CD1c-positive myeloid dendritic cell (primary cell): Measurements from ENCODE around the gene ENTPD1.
A peak's percentile ranks its signal among the peaks of the same experiment; 100 is the strongest.
"Not testable (repeated sequence)": the region's sequence is repeated elsewhere in the genome, so short reads cannot be mapped to it uniquely, and the experiment has no call there.

Source experiments
- DNase-seq: peaks from one replicate; pipeline ENCODE4 v3.0.0-alpha.2; 2016; ENCODE audit errors: extremely low spot score

ENTPD1 gene

DNA sequence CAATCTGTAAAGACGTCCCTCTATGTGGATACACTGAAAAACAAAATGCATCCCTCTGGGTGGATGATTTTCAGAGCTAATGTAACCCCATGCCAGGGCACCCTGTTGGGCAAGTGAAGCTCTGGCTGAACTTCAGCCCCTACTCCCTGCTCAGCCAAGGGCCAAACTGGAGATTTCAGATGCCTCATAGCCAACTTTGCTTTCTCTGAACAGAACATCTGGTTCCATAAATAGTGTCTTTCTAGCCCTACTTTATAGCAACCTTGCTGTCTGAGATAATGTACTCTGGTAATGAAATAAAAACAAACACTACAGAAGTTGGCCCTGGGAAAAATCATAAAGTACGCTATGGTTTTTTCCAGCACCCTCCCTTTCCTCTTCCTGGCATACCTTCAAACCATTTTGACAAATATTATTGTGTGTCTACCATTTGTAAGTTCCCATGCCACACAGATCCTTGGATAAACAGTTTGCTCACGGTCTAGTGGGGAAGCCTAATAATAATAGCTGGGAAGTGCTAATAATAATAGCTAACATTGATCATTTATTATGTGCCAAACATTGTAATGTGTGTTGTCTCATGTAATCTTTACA lies 3.4 kb downstream of the ENTPD1 start:
- DNase-seq: no peak

DNA sequence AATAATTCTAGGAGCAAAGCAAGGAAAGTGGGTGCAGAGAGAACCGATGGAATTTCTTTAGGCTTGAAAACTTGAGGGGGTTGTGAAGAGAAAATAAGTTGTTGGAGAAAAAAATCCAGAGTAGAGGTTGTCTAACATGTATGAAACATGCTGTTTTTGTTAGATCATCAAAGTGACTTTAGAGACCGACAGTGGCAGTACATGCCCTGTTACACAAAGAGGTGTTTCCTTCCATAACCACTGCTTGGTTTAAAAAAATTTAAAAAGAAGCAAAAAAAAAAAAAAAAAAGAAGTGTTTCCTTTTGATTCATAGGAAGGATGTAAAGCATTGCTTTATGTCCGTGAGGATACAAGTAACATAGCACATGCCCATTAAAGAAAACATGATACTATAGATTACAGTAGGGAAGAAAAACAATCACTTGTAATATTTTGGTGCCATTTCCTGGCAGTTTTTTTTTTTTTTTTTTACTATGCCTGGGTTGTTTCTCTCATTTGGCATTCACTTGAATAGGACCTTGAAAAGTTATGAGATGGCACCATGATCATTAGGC lies 6.1 kb downstream of the ENTPD1 start:
- no peak for DNase-seq

DNA sequence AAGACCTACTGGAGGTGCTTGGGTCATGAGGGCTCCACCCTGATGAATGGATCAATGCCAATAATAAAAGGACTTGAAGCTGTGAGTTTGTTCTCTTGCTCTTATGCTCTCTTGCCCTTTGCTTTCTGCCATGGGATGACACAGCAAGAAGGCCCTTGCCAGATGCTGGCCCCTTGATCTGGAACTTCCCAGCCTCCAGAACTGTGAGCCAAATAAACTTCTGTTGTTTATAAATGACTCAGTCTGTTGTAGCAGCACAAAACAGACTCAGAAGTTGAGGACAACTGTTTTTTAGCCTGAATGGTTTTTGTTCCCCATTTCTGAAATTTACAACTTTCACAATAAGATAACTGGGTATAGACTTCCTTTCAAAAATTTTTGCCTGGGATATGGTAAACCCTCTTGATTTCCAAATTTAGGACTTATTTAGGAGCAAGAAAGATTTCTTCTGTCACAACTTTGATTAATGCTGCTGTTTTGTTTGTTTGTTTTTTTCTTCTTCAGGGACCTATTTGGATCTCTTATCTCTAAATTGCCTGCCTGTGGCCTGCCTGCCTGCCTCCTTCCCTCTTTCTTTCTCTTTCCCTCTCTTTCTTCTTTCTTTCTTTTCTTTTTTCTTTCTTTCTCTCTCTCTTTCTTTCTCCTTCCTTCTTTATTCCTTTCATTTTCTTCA lies 12.1 kb downstream of the ENTPD1 start:
- DNase-seq: peak; percentile 91

DNA sequence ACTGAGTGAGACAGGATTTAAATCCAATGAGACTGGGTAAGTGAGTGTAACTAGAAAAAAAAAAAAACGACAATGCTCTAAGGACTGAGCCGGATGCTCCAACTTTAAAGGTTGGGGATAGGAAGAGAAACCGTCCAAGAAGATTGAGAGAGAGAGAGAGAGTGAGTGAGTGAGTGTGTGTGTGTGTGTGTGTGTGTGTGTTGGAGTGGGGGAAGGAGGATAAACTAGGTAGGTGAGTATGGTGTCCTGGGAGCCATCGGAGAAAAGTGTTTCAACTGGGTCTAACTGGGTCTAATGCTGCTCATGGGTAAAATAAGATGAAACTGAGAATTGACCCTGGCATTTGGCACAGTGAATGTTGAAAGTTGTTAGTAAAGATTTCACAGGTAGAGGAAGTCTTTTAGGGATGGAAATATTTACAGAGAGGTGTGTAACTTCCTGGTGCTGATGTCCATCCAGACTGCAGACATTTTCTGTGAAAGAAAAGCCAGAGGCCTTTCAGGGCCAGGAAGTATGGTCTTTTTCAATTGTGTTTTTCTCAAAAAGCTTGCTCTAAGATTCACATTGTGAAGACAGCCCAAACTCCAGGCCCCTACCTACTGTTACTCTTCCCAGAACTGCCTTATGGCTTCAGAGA lies 14.2 kb downstream of the ENTPD1 start:
- no peak for DNase-seq

DNA sequence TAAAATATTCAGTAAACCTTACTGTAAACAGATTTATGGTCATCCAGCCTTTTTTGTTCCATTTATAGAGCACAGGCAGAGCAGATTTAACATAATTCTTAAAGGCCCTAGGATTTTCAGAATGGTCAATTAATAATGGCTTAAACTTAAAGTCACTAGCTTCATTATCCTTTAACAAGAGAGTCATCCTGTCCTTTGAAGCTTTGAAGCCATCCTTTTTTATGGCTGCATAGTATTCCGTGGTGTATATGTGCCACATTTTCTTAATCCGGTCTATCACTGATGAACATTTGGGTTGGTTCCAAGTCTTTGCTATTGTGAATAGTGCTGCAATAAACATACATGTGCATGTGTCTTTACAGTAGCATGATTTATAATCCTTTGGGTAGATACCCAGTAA lies 17.5 kb downstream of the ENTPD1 start:
- DNase-seq: not testable (repeated sequence)

DNA sequence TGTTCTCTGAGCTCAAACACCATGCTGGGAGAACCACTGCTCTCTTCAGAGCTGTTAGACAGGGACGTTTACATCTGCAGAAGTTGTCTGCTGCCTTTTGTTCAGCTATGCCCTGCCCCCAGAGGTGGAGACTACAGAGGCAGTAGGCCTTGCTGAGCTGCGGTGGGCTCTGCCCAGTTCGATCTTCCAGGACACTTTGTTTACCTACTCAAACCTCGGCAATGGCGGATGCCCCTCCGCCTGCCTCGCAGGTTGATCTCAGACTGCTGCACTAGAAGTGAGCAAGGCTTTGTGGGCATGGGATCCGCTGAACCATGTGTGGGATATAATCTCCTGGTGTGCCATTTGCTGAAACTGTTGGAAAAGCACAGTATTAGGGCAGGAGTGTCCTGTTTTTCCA lies 21.7 kb downstream of the ENTPD1 start:
- not testable (repeated sequence) for DNase-seq

DNA sequence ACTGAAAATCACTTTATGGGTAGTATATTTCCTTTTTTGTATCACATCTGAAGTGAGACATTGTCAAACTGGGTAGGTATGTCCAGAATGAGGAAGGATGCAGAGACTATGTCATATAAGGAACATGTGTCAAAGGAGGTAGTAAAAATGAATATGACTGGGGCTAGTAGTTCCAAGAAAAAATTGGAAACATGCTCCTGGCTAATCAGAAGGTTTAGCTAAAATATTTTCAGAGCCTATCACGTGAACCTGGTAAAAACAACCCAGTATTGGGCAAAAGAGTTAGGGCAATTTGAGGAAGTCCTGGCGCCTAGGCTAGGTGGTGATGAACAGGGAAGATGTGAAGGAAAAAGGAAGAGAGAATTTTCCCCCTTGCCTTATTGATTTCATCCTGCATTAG lies 26.4 kb downstream of the ENTPD1 start:
- peak; percentile 80 for DNase-seq

DNA sequence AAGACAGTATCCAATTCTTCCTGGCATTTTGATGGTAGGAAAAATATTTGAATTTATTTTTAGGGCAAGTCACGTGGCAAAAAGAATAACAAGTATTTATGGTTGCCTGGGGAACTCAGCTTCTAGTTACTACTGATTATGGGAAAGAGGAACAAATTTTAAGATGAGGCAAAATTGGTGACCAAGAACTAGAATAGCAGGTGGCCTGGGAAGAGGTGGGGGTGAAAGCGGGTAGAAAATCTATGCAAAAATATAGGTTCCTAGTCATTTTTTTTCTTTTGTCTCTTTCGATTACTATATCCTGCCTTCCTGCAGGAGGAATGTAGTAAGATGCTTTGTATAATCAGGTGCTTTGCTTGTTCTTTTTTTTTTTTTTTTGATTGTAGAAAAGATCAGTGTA lies 27.8 kb downstream of the ENTPD1 start:
- peak; percentile 65 for DNase-seq

DNA sequence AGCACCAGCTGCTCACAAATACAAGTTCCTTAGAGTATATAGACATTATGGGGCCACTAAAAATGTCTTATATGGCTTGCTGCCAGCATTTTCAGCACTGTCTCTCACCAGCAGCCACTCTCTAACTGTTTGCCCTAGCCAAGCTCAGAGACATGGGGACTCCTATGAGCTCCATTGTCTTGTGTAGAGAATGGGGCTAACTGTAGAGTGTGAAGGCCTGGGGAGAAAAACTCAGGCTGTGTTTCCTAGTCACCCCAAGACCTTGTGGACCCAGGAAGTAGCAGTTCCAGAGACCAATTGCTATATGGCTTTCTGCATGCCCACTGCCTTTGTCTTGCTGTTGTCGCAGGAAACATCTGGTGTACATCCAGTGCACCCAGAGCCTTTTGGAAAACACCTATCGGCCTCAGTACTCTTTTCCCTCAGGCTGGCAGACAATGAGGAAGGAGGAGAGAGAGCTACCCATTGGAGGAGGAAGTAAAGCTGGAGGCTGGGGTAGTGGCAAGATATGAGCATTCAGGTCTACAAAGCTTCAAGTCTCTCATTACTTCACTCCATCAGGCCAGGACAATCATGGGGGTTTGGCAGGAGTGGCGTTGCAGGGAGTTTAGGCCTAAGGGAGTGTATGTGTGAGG lies 28.4 kb downstream of the ENTPD1 start:
- peak; percentile 42 for DNase-seq

DNA sequence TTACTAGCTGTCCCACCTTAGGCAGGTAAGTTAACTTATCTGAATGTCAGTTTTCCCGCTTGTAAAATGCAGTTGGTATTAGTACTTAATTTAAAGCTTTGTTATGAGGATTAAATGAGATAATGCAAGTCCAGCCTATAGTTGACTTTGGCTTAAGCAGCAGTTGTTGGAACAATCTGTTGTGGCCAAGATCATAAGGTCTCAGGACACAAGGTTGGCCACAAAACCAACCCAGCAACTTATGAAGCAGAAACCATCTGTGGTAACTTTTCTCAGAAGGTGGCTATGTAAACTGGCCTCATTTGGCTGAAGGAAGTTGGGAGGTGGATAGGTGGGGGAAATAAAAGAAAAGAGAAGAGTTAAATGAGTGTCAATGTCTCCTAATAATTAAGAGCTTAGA lies 29.4 kb downstream of the ENTPD1 start:
- no peak for DNase-seq

DNA sequence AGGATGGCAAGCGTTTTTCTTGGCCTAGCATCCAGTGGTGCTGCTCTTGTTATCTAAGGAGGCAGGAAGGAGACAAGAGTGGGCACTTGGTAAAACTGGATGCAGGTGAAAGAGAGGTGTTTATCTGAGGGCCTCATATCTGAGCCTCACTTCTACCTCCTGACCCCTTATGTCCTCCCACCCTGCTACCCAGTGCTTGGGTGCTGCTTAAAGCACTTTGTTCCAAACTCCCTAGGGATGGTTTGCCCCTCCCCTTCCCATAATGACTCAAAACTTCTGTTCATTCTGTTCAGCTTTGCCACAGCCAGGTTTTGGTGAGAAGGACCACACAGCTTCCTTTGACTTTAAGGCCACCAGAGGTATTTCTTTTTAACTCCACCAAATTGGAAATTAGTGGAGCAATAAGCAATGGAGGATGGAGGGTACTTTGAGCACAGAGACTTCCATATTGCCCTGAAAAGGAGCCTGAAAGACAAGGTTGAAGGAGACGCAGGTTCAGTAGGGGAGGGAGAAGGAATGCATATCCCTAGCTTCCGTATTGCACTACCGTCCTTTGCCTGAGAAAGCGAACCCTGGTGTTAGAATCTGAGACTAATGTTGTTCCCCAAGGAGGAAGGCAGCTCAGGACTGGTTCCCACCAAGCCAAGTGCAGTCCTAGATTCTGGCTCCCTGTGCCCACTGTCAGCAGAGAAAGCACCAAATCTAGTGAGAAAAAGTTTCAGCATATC lies 30.1 kb downstream of the ENTPD1 start:
- no peak for DNase-seq

DNA sequence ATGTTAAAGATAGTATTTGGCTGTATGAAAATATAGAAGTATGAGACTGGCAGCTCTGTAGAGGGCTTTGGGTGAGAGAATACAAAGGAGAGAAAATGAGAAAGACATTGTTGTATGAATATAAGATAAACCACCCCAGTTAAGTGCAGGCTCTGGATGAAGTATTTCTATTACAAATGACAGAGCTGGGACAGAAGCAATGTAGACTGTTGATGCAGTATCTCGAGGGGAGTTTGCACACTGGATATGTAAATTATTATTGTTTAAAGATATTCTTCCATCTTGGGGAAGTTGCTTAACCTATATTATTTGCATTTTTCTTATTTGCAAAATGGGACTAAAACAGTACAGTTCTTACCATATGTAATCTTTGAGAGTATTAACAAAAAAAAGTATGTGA lies 31.5 kb downstream of the ENTPD1 start:
- DNase-seq: no peak

DNA sequence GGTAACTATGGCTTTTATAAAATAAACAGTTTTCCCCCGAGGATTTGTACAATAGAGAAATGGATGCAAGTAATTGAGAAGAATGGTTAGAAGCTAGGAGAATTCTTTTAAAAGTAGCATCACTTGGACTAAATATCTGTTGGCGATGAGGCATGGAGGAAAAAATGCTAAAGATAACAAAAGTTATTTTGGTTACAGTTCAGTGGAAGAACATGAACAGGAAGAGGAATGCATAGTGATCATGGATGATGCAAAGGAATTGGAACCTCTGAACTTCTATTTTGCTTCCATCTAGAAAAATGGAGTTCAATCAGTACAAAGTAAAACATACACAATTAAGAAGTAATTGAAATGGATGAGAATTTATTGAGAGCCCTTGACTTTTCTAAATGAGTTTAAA lies 32.9 kb downstream of the ENTPD1 start:
- DNase-seq: no peak

DNA sequence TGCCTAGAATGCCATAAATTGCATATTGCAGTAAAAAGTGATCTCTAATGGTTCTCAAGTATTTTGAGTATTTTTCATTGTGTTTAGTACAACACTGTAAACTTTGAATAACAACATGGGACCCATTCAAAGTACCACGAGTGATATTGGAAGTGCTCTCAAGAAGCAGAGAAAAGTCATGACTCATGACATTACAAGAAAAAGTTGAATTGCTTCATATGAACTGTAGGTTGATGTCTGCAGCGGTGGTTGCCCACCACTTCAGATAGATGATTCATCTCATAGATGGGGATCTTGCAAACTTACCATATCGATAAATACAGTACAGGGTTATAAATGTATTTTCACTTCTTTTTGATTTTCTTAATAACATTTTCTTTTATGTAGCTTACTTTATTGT lies 33.9 kb downstream of the ENTPD1 start:
- peak; percentile 41 for DNase-seq

DNA sequence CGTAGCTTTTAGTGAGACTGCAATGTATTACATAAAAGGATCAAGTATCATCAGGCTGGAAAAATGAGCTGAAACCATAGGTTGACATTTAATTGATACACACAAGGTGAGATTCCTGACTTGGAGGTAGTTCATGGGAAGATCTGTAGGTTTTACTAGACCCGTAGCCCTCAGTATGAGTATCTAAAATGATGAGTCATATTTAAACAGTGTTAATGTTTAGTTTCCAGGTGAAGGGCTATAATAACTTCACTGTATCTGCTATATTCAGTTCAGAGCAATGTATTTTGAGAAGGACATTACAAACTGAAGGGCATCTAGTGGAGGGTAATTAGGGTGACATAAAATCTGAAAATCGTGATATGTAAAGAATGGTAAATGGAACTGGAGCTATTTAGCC lies 35.0 kb downstream of the ENTPD1 start:
- no peak for DNase-seq

DNA sequence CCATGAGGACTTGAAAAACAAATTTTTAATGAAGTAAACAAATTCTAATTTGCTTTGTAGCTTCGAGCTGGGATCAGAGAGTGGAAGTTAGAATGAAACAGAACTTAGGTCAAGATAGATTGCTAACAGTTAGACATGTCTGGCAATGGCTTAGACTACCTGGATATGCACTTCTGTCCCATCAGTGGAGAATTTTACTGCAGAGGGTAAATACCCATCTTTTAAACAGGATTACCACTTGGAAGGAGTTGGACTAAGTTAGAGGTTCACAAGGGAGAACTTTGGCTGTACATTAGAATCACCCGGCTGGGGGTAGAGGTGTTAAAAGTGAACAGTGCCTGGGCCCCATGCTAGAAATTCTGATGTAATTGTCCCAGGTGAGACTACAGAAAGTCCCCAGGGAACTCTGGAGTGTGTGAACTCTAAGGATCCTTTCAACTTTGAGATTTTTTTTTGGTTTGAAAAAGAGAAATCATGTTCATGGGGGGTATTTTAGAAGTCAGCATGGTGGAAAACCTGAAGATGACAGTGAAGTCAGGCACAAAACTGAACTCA lies 35.5 kb downstream of the ENTPD1 start:
- no peak for DNase-seq

DNA sequence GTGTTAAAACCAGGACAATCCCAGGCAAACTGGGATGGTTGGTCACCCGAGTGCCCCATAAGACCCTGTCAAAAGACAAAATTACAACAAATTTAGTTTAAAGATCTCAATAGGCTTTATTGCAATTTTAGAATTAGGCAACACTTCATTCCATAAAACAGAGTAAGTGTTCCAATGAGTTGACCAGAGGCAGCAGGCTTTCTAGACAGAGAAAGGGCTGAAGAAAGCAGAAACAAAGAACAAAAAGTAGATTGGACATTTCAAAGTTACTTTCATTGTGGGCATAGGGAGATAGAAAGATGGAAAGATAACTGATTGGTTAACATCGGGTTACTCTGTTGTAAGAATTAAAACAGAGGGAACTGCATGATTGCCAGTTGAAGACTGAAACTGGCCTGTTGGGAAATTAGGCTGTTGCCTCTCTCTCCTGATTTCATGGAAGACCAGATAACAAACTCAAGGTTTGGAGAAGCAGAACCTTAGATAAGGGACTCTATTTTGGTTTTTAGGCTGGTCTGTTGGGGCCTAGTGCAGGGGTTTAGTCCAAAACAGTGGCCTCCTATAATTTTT lies 36.3 kb downstream of the ENTPD1 start:
- DNase-seq: peak; percentile 58

DNA sequence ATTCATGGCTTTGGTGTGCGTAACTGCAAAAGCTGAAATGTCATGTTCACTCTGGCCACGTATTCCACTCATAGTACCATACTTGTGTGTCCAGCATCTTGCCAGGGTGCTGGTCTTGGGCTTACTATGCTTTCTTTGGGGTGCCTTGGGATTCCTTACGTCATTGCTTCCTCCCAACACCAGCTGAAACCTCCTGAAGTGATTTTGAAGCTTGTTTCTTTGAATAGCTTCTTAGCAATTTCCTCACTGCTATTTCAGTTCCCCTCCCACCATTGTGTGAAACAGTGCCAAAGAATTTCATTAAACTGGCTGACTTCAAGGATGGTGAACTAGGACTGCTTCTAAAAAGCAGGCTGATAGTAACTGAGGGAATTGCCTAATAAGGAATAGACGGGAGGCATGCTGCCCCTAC lies 36.9 kb downstream of the ENTPD1 start:
- DNase-seq: peak; percentile 86

DNA sequence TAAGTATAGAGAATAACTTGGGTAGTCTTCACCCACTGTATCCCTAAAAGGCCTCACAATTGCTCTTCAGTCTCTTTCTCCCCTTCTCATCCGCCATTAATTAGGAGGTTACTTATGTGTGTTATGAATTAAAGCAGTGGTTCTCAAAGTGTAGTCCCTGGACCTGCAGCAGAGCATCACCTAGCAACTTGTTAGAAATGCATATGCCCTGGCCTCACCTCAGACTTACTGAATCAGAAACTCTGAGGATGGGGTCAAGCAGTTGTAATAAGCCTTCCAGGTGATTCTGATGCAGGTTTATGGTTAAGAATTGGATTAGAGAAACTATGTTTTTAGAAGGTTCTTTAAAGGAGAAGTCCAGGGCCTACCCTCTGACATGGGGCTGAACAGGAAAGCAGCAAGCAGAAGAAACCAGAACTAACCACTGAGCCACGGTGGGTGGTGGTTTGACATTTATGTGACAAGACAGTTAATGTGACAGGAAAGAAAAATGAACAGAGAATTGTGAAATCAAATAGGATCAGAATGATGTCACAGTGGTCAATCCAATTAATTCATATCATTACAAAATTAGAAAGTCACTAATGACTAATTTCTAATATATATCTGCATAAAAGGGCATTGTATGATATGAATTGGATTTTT lies 37.6 kb downstream of the ENTPD1 start:
- DNase-seq: peak; percentile 83

DNA sequence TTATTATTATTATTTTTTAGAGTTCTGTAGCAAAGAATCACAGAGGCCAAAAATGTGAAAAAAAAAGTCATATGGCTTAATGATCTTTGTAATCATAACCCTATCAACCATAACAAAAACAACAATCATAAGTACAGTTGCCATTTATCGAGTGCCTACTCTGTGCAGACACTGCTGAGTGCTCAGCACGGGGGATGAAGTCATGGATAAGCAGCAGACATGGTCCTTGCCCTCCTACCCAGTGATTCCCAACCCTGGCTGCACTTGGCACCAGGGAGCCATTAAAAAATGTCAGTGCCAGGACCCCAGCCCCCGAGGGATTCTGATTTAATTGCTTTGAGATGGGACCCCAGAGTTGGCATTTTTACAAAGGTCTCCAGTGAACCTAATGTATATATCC lies 38.2 kb downstream of the ENTPD1 start:
- DNase-seq: no peak

DNA sequence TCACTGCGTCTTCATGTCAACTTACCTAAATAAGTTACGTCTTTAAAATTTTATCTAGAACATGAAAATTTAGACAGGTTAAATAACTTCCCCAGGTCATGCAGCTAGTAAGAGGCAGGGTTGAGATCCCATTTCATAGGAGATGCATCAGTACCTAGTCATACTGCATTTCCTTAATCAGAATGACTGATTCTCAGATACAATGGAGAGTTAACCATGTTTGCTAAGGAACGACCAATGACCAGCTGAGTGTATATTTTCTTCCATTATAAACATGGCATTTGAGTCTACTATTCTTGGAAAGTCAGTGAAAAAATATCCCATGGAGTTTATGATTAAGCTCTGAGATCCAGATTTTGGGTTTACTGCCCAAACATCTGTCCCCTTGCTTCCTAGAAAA lies 39.6 kb downstream of the ENTPD1 start:
- DNase-seq: no peak
